ENCODE measurements around the gene MEDAG. TPM values are rescaled to one million over a fixed set of nuclear protein-coding genes. Genes with fewer than 3 reads are reported as not detected.

The MEDAG gene
- 7.2 TPM for total RNA-seq
- long read RNA-seq, transcript MEDAG-201 (5 exons, 2,374 nt) = major isoform, 8 of 10 reads
- long read RNA-seq, partial matches to known transcripts = 0 of 10 reads
- long read RNA-seq, other reads (novel, unspliced or antisense) = 2 of 10 reads

DNA sequence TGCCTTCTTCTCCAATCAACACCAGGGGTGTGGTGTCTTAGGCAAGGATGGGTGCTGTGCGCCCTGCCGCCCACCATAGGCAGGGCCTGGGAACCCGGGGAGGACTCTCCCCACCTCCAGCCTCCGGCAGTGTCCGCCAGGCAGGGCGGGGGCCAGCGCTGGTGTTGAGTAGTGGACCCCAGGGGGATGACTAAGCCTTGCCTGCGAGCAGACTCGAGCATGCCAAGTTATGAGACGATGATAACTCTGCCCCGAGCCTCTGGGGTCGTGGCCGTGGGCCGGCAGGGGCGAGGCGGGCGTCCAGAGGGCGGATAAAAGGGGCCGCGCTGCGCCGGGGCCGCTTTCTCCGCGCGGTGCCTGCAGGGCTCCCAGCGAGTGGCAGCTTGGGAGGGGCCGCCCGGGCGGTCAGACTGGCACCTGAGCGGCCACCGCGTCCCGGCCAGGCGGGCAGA is at the start of gene MEDAG:
Gene MEDAG, plus strand, starts transcription at position 340 of the 452 bp plus-strand sequence. CDS start 245 bp downstream, outside the sequence.
- intact Hi-C loops (cut with DNase I) = no loop called here
- H3K4me1 ChIP-seq = peaks cover 18% of the 10 kb centered on the region
- H3K9me3 ChIP-seq = no peaks in the 10 kb centered on the region
- peak; percentile 63 to 69 for ATAC-seq
- peak; percentile 50 for DNase-seq
- no peaks in the 10 kb centered on the region for H3K36me3 ChIP-seq
- TF ChIP-seq, protein P1, sequence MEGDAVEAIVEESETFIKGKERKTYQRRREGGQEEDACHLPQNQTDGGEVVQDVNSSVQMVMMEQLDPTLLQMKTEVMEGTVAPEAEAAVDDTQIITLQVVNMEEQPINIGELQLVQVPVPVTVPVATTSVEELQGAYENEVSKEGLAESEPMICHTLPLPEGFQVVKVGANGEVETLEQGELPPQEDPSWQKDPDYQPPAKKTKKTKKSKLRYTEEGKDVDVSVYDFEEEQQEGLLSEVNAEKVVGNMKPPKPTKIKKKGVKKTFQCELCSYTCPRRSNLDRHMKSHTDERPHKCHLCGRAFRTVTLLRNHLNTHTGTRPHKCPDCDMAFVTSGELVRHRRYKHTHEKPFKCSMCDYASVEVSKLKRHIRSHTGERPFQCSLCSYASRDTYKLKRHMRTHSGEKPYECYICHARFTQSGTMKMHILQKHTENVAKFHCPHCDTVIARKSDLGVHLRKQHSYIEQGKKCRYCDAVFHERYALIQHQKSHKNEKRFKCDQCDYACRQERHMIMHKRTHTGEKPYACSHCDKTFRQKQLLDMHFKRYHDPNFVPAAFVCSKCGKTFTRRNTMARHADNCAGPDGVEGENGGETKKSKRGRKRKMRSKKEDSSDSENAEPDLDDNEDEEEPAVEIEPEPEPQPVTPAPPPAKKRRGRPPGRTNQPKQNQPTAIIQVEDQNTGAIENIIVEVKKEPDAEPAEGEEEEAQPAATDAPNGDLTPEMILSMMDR (IDR thresholded peaks at IDR 0.05) = no peak
- H3K27ac ChIP-seq = peak within 1 kb of the TSS; percentile 53
- peak within 1 kb of the TSS; percentile 49 for H3K4me3 ChIP-seq
- H3K27me3 ChIP-seq (ENCODE audit: low read depth) = peaks cover 31% of the 10 kb centered on the region

DNA sequence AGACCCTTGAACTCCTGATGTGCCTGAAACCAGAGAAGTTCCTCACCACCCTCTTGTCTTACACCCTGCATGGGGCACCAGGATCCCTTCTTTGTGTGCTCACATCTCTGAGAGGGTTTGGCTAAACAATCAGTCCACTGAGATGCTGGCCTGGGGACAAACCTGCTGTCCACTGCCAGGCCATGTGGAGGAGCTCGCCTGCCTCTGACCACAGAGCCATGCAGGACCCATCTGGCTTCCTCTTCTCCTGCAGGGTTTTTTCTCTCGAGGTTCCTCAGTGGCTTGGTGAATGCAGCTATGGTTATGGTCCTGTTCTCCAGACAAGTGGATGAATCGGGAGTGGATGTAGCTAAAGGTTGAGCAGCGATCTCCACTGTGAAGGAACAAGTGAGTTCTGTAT is 49.1 kb upstream of the MEDAG start:
- H3K4me1 ChIP-seq = no peaks in the 10 kb centered on the region
- intact Hi-C loops (cut with DNase I) = no loop called here
- peak in 1 of 2 donors; percentile 19 for ATAC-seq

DNA sequence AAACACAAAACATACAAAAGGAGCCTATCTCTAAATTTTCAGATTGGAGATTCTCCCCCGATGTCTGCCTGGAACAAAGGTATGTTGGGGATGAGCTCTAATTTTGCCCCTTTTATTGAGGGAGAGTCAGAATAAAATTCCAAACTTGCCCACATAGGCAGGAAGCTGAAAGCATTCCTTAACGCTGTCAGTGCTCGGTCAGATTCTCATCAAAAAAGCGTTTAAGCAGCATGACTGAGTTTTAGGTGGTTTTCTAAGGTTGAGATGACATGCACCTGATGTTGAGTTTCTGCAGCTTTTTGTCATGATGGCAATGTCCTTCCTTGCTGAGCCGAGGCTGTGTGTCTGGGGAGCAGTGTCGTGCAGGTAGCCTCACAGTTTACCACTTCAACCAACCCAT is 48.4 kb upstream of the MEDAG start:
- no peak overlapping the region for H3K4me3 ChIP-seq
- intact Hi-C loops (cut with DNase I) = no loop called here
- H3K9me3 ChIP-seq = no peaks in the 10 kb centered on the region
- no peaks in the 10 kb centered on the region for H3K36me3 ChIP-seq
- no peaks in the 10 kb centered on the region for H3K27me3 ChIP-seq (ENCODE audit: low read depth)
- H3K27ac ChIP-seq = no peak overlapping the region
- TF ChIP-seq, protein P1 (IDR thresholded peaks at IDR 0.05) = no peak
- DNase-seq = no peak
- no peak for ATAC-seq
- no peaks in the 10 kb centered on the region for H3K4me1 ChIP-seq

More for the DNA sequence above, 49.1 kb upstream of the MEDAG start:
- DNase-seq = no peak
- Histone ChIP-seq H3K27me3 (ENCODE audit: low read depth) (no peaks in the 10 kb centered on the region), H3K27ac (no peak overlapping the region), H3K9me3 (no peaks in the 10 kb centered on the region), H3K36me3 (no peaks in the 10 kb centered on the region), H3K4me3 (no peak overlapping the region)
- TF ChIP-seq, protein P1 (IDR thresholded peaks at IDR 0.05) = no peak

DNA sequence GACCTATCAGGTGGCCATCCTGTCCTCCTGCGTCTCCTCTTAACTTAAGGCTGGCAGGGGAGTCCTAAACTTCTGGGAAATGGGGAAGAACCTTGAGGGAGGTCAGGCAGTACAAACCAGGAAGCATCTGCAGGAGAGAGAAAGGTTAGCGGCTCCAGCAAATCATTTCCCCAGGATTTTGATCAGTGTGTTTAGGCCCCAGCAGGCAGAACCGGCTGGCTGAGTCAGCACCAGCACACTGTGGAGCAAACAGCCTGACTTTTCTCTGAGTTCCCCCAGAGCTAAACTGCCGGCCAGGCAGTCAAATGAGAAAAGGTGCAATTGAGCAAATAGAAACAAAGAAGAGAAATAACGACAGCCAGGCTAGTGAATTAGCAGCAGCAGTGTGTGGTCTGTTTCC is 46.7 kb upstream of the MEDAG start:
- no peak for DNase-seq
- no peak overlapping the region for H3K27ac ChIP-seq
- no peaks in the 10 kb centered on the region for H3K36me3 ChIP-seq
- H3K4me3 ChIP-seq = no peak overlapping the region
- H3K27me3 ChIP-seq (ENCODE audit: low read depth) = no peaks in the 10 kb centered on the region
- no peak for ATAC-seq
- intact Hi-C loops (cut with DNase I) = no loop called here
- peaks cover 2% of the 10 kb centered on the region for H3K4me1 ChIP-seq
- no peaks in the 10 kb centered on the region for H3K9me3 ChIP-seq
- TF ChIP-seq, protein P1 (IDR thresholded peaks at IDR 0.05) = no peak

DNA sequence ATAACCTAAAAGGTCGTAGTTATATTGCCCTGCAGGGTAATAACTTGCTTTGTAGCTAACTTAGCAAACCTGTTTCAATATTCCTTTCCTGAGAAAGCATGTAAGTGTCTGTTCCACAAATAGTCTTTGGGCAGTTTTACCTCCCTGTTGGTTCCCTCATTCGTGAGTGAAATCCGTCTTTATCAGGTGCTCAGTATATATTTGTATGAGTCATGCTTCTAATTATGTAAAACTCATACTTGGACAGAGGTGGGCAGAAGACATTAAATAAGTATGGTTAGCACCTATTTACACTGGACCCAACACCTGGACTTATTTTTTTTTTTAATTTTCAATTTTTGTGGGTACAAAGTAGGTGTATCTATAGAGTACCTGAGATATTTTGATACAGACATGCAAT is 44.9 kb upstream of the MEDAG start:
- Histone ChIP-seq H3K27ac (no peak overlapping the region), H3K27me3 (ENCODE audit: low read depth) (no peaks in the 10 kb centered on the region), H3K4me3 (no peak overlapping the region), H3K9me3 (no peaks in the 10 kb centered on the region), H3K36me3 (no peaks in the 10 kb centered on the region), H3K4me1 (peaks cover 20% of the 10 kb centered on the region)
- no peak for DNase-seq
- TF ChIP-seq, protein P1 (IDR thresholded peaks at IDR 0.05) = no peak
- ATAC-seq = no peak
- intact Hi-C loops (cut with DNase I) = no loop called here
